Liver (tissue), 9 donors: ENCODE measurements around the gene DIO3. TPM values are rescaled to one million over a fixed set of nuclear protein-coding genes. Genes with fewer than 3 reads are reported as not detected.

Experiments
- DNase-seq: peaks from one replicate; pipeline ENCODE4 v3.0.0-alpha.2; 2017; ENCODE audit warnings: low spot score
- H3K27ac ChIP-seq, 2 donors: one replicate each; pipeline ENCODE4 v1.7.0; 2013; ENCODE audit warnings: inconsistent platforms in 2 of 2, low read length in 2 of 2, control low read depth in 1 of 2, low read depth in 1 of 2, mild to moderate bottlenecking in 1 of 2
- H3K27me3 ChIP-seq, 4 donors: one replicate each; pipeline versions ENCODE4 v1.6.1 to v1.7.0; 2013; ENCODE audit warnings: low read length in 3 of 4, inconsistent platforms in 1 of 4, mild to moderate bottlenecking in 1 of 4, moderate library complexity in 1 of 4; ENCODE audit not compliant: control insufficient read depth in 4 of 4, insufficient read depth in 4 of 4
- H3K36me3 ChIP-seq, 4 donors: one replicate each; pipeline versions ENCODE4 v1.6.1 to v1.7.0; 2013; ENCODE audit warnings: low read length in 3 of 4, mild to moderate bottlenecking in 3 of 4, low read depth in 1 of 4, moderate library complexity in 1 of 4; ENCODE audit not compliant: control insufficient read depth in 4 of 4, insufficient read depth in 3 of 4
- H3K4me1 ChIP-seq, 4 donors: one replicate each; pipeline versions ENCODE4 v1.6.1 to v1.7.0; 2013; ENCODE audit warnings: low read length in 3 of 4, mild to moderate bottlenecking in 3 of 4, moderate library complexity in 1 of 4; ENCODE audit not compliant: control insufficient read depth in 4 of 4, insufficient read depth in 4 of 4
- H3K4me3 ChIP-seq, 3 donors: one replicate each; pipeline versions ENCODE4 v1.6.1 to v1.7.0; 2013; ENCODE audit warnings: low read length in 3 of 3, control low read depth in 1 of 3, low read depth in 1 of 3, mild to moderate bottlenecking in 1 of 3
- H3K9ac ChIP-seq, 2 donors: one replicate each; pipeline ENCODE4 v1.7.0; 2013; ENCODE audit warnings: low read length in 2 of 2, mild to moderate bottlenecking in 2 of 2, moderate library complexity in 2 of 2, control low read depth in 1 of 2, low read depth in 1 of 2
- H3K9me3 ChIP-seq, 4 donors: one replicate each; pipeline versions ENCODE4 v1.6.1 to v1.7.0; 2013; ENCODE audit warnings: low read length in 3 of 4; ENCODE audit not compliant: control insufficient read depth in 4 of 4
- ATF3 ChIP-seq: IDR thresholded peaks from 2 replicates; pipeline ENCODE4 v1.6.1; 2016; ENCODE audit warnings: antibody characterized with exemption
- CTCF ChIP-seq: fragments of 150-350 bp; IDR thresholded peaks from 2 replicates; pipeline ENCODE4 v1.5.1; 2017; ENCODE audit warnings: improper control_type of control experiment, low read depth, low read length; ENCODE audit not compliant: missing input control
- EGR1 ChIP-seq, 2 donors: IDR thresholded peaks; 2 replicates each; pipeline ENCODE4 v1.6.1; 2016 to 2018; ENCODE audit warnings: antibody characterized with exemption in 2 of 2, low read depth in 2 of 2
- FOXA1 ChIP-seq: IDR thresholded peaks from 2 replicates; pipeline ENCODE4 v1.6.1; 2016; ENCODE audit warnings: antibody characterized with exemption
- FOXA2 ChIP-seq: IDR thresholded peaks from 2 replicates; pipeline ENCODE4 v1.6.1; 2016; ENCODE audit warnings: antibody characterized with exemption
- GABPA ChIP-seq, 2 donors: IDR thresholded peaks in 1 of 2; conservative IDR thresholded peaks in 1 of 2; 2 replicates each; pipeline ENCODE4 v1.6.1; 2016; ENCODE audit warnings: antibody characterized with exemption in 2 of 2, mild to moderate bottlenecking in 1 of 2, moderate library complexity in 1 of 2
- HNF4A ChIP-seq, 2 donors: conservative IDR thresholded peaks; 2 replicates each; pipeline ENCODE4 v1.6.1; 2016; ENCODE audit warnings: antibody characterized with exemption in 2 of 2, mild to moderate bottlenecking in 2 of 2
- HNF4G ChIP-seq: IDR thresholded peaks from 2 replicates; pipeline ENCODE4 v1.6.1; 2016; ENCODE audit warnings: antibody characterized with exemption
- MAX ChIP-seq: IDR thresholded peaks from 2 replicates; pipeline ENCODE4 v1.6.1; 2016; ENCODE audit warnings: antibody characterized with exemption
- NR2F2 ChIP-seq: IDR thresholded peaks from 2 replicates; pipeline ENCODE4 v1.6.1; 2016; ENCODE audit warnings: antibody characterized with exemption
- REST ChIP-seq: IDR thresholded peaks from 2 replicates; pipeline ENCODE4 v1.6.1; 2016; ENCODE audit warnings: antibody characterized with exemption, mild to moderate bottlenecking
- RXRA ChIP-seq, 2 donors: IDR thresholded peaks; 2 replicates each; pipeline ENCODE4 v1.6.1; 2017 to 2018; ENCODE audit warnings: antibody characterized with exemption in 2 of 2, mild to moderate bottlenecking in 1 of 2
- YY1 ChIP-seq: IDR thresholded peaks from 2 replicates; pipeline ENCODE4 v1.6.1; 2016; ENCODE audit warnings: antibody characterized with exemption, mild to moderate bottlenecking
- ZBTB33 ChIP-seq: IDR thresholded peaks from 2 replicates; pipeline ENCODE4 v1.6.1; 2016; ENCODE audit warnings: antibody characterized with exemption
- WGBS: extraction: QIAGEN DNeasy Blood & Tissue Kit; methylation state at CpG from one replicate; pipeline ENCODE4 v1.1.7; 2013; 5-methylcytosine and 5-hydroxymethylcytosine counted together
- polyA plus RNA-seq, 2 donors: library from polyadenylated mRNA; stranded (reverse) in 1 of 2; unstranded in 1 of 2; fragments of 200-250 nt in 1 of 2; fragments of >200 nt in 1 of 2; fragmentation: Nextera tagmentation in 1 of 2; extraction: Ambion mirVana in 1 of 2; gene quantifications; one replicate each; pipeline versions ENCODE4 v1.2.1 to v1.2.3, GENCODE V29; 2013 to 2015
- total RNA-seq, 2 donors: library from RNA; depleted of rRNA; stranded (reverse); fragments of >200 nt; gene quantifications; one replicate each; pipeline ENCODE4 v1.2.3, GENCODE V29; 2014
- donor health status: healthy.
- donor health status: healthy.
- donor health status: healthy.
- donor health status: healthy.
- donor health status: healthy.

DIO3 gene
- total and polyA plus RNA-seq, 4 donors, result 0.17 to 9.3 (median 0.51) TPM; not detected in 1

- H3K4me1 ChIP-seq, result no peaks in the 10 kb centered on the region
- no peaks in the 10 kb centered on the region for H3K36me3 ChIP-seq
- DNase-seq, result no peak
- no peak overlapping the region for H3K9ac ChIP-seq
- no peak for TF ChIP-seq NR2F2
- no peak for TF ChIP-seq ATF3
- no peak for TF ChIP-seq FOXA1
- no peak for TF ChIP-seq HNF4G
- TF ChIP-seq GABPA (IDR thresholded peaks at IDR 0.05 in 1 of 2, conservative IDR thresholded peaks at IDR 0.05 in 1 of 2), result no peak
- TF ChIP-seq FOXA2, result no peak
- TF ChIP-seq MAX, result no peak
- no peak for TF ChIP-seq ZBTB33
- TF ChIP-seq RXRA (IDR thresholded peaks at IDR 0.05), result no peak
- TF ChIP-seq YY1, result no peak
- no peak for TF ChIP-seq CTCF
- no peak for TF ChIP-seq REST
- peaks cover 0 to 7% (median 0%) of the 10 kb centered on the region in 4 donors for H3K27me3 ChIP-seq
- H3K27ac ChIP-seq, result no peak overlapping the region
- 87% methylated on average over 9 of the region's 9 CpGs for WGBS
- H3K9me3 ChIP-seq, result no peaks in the 10 kb centered on the region
- no peak overlapping the region for H3K4me3 ChIP-seq
These were observed 20.5 kb downstream of the DIO3 start for GRCh38 chr14:101581806-101582205.

- Histone ChIP-seq H3K4me3 (no peak overlapping the region), H3K36me3 (no peaks in the 10 kb centered on the region), H3K9ac (no peak overlapping the region), H3K9me3 (no peaks in the 10 kb centered on the region), H3K27ac (no peak overlapping the region), H3K4me1 (no peaks in the 10 kb centered on the region), H3K27me3 (peaks cover 0 to 7% (median 0%) of the 10 kb centered on the region in 4 donors)
- TF ChIP-seq EGR1 (IDR thresholded peaks at IDR 0.05; ENCODE audit: low read depth in 2 of 2), result no peak
- TF ChIP-seq GABPA (IDR thresholded peaks at IDR 0.05 in 1 of 2, conservative IDR thresholded peaks at IDR 0.05 in 1 of 2), result no peak
- no peak for TF ChIP-seq ZBTB33
- no peak for TF ChIP-seq MAX
- no peak for TF ChIP-seq HNF4A (conservative IDR thresholded peaks at IDR 0.05)
- TF ChIP-seq YY1, result no peak
- WGBS, result 91% methylated on average over 5 of the region's 5 CpGs
- DNase-seq, result no peak
These were observed 21.0 kb downstream of the DIO3 start for GRCh38 chr14:101582294-101582693.
